Measurements from ENCODE around the gene SYK. TPM values are rescaled to one million over a fixed set of nuclear protein-coding genes. Genes with fewer than 3 reads are reported as not detected.

Gene SYK
- polyA plus RNA-seq, 3 donors: 51.1 to 186 (median 177) TPM

GRCh38 chr9:90855208-90855902, 53.7 kb downstream of the SYK start:
- intact Hi-C loops (cut with micrococcal nuclease): no loop called here
- Mint-ChIP-seq H3K4me3 (no peak overlapping the region), H3K9me3 (peaks cover 0 to 2% (median 0%) of the 10 kb centered on the region in 7 donors), H3K36me3 (peaks cover 83 to 89% of the 10 kb centered on the region in 2 donors), H3K4me1 (peaks cover 31% of the 10 kb centered on the region), H3K27me3 (ENCODE audit: low read depth in 3 of 3) (no peaks in the 10 kb centered on the region), H3K27ac (peak overlapping the region in 3 of 7 donors; percentile 48 to 90 (median 70))
- H3K4me3 ChIP-seq (replicated peaks in 1 of 3; ENCODE audit: low read depth in 2 of 3, low read length in 3 of 3): no peak overlapping the region
- no peak for TF ChIP-seq CTCF (IDR thresholded peaks at IDR 0.05)
- no peaks in the 10 kb centered on the region for H3K9me3 ChIP-seq (replicated peaks in 1 of 2; ENCODE audit: control insufficient read depth in 1 of 2, insufficient read depth in 1 of 2, low read length in 2 of 2)
- H3K4me1 ChIP-seq (ENCODE audit: control insufficient read depth in 1 of 2, insufficient read depth in 2 of 2, low read length in 2 of 2): peaks cover 11 to 23% of the 10 kb centered on the region in 2 donors
- H3K79me2 ChIP-seq (ENCODE audit: insufficient read depth, low read length): peaks cover 82% of the 10 kb centered on the region
- peak overlapping the region in 1 of 2 donors; percentile 34 for H3K27ac ChIP-seq (ENCODE audit: low read depth in 1 of 2, low read length in 2 of 2)
- peaks cover 94% of the 10 kb centered on the region for H4K20me1 ChIP-seq (ENCODE audit: insufficient read depth, low read length)
- WGBS (ENCODE audit: insufficient coverage): 89% methylated on average over 4 of the region's 5 CpGs
- H3K36me3 ChIP-seq (replicated peaks in 1 of 2; ENCODE audit: control insufficient read depth in 1 of 2, insufficient read depth in 2 of 2, low read length in 2 of 2): peaks cover 78 to 95% of the 10 kb centered on the region in 2 donors
- H3K27me3 ChIP-seq (ENCODE audit: control insufficient read depth in 2 of 2, insufficient read depth in 2 of 2, low read length in 2 of 2): no peaks in the 10 kb centered on the region
- no peak overlapping the region for H2AFZ ChIP-seq (ENCODE audit: insufficient read depth, low read depth, low read length, poor library complexity, severe bottlenecking)
- no peak for DNase-seq
- no peak overlapping the region for H3K9ac ChIP-seq (ENCODE audit: insufficient read depth, low read length, poor library complexity, severe bottlenecking)
- H3K4me2 ChIP-seq (replicated peaks; ENCODE audit: extremely low read depth, low read length, poor library complexity, severe bottlenecking): no peak overlapping the region

GRCh38 chr9:90857091-90857490, 55.5 kb downstream of the SYK start:
- H3K27me3 Mint-ChIP-seq (ENCODE audit: low read depth in 3 of 3): no peaks in the 10 kb centered on the region
- 100% methylated on average over 2 of the region's 6 CpGs for WGBS (ENCODE audit: insufficient coverage)
- H3K4me2 ChIP-seq (replicated peaks; ENCODE audit: extremely low read depth, low read length, poor library complexity, severe bottlenecking): no peak overlapping the region
- no peak overlapping the region for H3K9ac ChIP-seq (ENCODE audit: insufficient read depth, low read length, poor library complexity, severe bottlenecking)
- DNase-seq: no peak
- H3K36me3 ChIP-seq (replicated peaks in 1 of 2; ENCODE audit: control insufficient read depth in 1 of 2, insufficient read depth in 2 of 2, low read length in 2 of 2): peaks cover 70 to 97% of the 10 kb centered on the region in 2 donors
- peak overlapping the region in 1 of 2 donors; percentile 76 for H3K27ac ChIP-seq (ENCODE audit: low read depth in 1 of 2, low read length in 2 of 2)
- H3K4me3 Mint-ChIP-seq: no peak overlapping the region
- H3K9me3 ChIP-seq (replicated peaks in 1 of 2; ENCODE audit: control insufficient read depth in 1 of 2, insufficient read depth in 1 of 2, low read length in 2 of 2): no peaks in the 10 kb centered on the region
- intact Hi-C loops (cut with micrococcal nuclease): no loop called here
- no peak overlapping the region for H2AFZ ChIP-seq (ENCODE audit: insufficient read depth, low read depth, low read length, poor library complexity, severe bottlenecking)
- H3K4me1 ChIP-seq (ENCODE audit: control insufficient read depth in 1 of 2, insufficient read depth in 2 of 2, low read length in 2 of 2): peaks cover 23 to 33% of the 10 kb centered on the region in 2 donors
- H3K27ac Mint-ChIP-seq: peak overlapping the region in 2 of 7 donors; percentile 31 to 73
- H3K4me3 ChIP-seq (replicated peaks in 1 of 3; ENCODE audit: low read depth in 2 of 3, low read length in 3 of 3): no peak overlapping the region
- H4K20me1 ChIP-seq (ENCODE audit: insufficient read depth, low read length): peaks cover 96% of the 10 kb centered on the region
- H3K4me1 Mint-ChIP-seq: peaks cover 37% of the 10 kb centered on the region
- peaks cover 80 to 94% of the 10 kb centered on the region in 2 donors for H3K36me3 Mint-ChIP-seq
- H3K9me3 Mint-ChIP-seq: peaks cover 0 to 2% (median 0%) of the 10 kb centered on the region in 7 donors
- peaks cover 88% of the 10 kb centered on the region for H3K79me2 ChIP-seq (ENCODE audit: insufficient read depth, low read length)
- TF ChIP-seq CTCF (IDR thresholded peaks at IDR 0.05): no peak
- H3K27me3 ChIP-seq (ENCODE audit: control insufficient read depth in 2 of 2, insufficient read depth in 2 of 2, low read length in 2 of 2): no peaks in the 10 kb centered on the region

Measured in CD14-positive monocyte (primary cell).